Hindlimb muscle (tissue), 1 donor: ENCODE data around the gene SMOC1. TPM values are rescaled to one million over a fixed set of nuclear protein-coding genes. Genes with fewer than 3 reads are reported as not detected.

Experiments used
- DNase-seq: peaks from one replicate; pipeline ENCODE4 v3.0.0-alpha.2; 2013
- polyA plus RNA-seq: library from polyadenylated mRNA; unstranded; fragments of 120-200 nt; gene quantifications from one replicate; pipeline ENCODE4 v1.2.1, GENCODE V29; 2013; ENCODE audit not compliant: insufficient read length

SMOC1 gene
- polyA plus RNA-seq, 1 donor: 4.2 TPM

DNA sequence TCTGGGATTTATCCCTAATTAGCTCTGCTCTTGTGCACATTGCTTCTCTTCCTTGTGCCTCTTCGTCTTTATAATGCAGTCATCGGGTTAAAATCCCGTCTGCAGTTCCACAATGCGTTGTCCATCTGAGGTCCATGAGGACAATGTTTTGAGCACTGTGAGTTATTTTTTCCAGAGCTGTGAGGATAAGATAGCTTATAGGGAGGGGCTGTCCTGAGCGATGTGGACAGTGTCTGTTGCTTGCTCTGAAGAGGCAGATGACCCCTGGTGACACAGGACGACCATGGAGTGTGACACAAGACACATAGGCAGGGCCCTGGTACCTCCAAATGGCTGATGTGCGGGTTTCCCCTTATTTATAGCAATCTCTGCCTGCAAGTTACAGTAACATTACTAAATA is 132.5 kb downstream of the SMOC1 start:
- DNase-seq: no peak

DNA sequence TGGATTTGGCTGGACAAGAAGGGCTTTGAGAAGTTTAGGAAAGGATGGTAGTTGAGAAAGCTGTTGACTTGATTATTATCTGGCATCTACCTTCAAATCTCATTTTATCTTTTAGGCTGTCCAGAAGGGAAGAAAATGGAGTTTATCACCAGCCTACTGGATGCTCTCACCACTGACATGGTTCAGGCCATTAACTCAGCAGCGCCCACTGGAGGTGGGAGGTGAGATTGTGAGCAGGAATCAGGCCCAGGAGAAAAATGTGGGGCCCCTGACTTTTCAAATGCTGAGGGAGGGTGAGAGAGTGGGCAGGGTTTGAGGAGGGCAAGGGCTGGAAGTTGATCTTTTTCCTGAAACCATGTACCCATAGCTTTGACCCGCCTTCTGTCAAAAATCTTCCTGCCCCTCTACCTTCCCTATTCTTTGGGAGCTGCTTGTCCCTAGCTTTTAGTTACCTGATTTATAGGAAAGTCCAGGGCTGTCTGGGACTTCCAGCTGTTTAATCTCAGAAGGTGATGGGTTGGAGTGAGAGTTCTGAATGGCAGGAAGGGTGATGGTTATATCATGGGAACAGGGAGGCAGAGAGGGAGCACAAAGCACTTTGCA is 134.2 kb downstream of the SMOC1 start:
- DNase-seq: no peak

- no peak for DNase-seq
These were observed 135.3 kb downstream of the SMOC1 start for GRCh38 chr14:70014406-70015095.

DNA sequence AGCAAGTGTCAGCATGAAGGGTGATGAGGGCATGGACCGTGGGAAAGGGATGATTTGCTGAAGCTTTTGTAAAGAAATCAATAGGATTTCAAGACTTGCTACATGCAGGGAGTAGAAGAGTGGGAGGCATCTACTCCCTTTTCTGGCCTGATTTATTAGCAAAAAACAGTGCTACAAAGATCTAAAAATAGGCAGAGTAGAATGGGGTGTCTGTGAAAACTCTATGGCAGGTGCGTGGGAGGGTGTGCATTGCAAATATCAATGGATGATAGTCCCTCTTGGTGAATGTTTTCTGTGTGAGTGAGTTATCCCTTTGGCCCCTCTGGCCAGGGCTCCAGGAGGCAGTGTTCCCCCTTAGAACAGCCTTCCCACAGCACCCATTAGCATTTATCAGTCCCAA is 139.0 kb downstream of the SMOC1 start:
- DNase-seq: no peak

DNA sequence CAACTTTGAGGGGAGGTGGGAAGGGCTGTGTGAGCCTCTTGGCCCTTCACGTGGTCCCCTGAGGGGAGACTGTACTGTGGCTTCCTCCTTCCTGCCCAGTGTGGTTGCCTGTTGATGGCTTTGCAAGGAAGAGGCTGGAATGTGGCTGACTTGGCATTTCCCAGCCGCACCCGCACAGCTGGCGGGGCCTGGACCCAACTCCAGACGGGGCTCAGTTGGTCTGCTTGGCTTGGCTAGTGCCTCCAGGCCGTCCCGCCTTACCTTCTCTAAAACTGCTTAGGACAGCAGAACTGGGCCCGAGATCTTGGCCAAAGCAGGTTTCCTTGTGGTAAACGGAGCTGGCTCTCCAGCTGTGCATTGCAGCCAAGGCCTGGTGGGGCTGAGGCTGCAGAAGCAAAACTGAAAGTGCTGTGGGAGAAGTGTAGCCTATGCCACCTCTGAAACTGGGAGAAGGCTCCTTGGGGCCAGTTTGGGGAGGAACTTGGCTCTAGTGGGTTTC is 139.5 kb downstream of the SMOC1 start:
- peak; percentile 13 for DNase-seq

DNA sequence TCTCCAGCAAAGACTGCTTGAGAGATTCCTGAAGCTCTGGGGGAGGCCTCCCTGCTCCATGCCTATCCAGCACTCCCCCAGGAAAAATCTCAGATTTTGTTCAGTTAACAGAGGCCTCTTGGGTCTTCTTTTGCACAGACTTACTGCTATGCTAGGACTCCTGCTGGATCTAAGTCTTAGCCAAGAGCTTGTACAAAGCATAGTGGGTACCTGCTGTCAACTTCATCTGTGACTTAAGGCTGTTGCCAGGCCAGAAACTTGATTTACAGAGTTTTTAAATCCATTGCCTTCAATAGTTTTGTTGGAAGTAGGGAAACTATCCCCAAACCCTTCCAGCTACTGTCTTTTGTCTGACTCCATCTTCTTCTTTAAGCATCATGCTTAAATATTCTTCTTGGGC is 140.5 kb downstream of the SMOC1 start:
- no peak for DNase-seq

GRCh38 chr14:70020352-70021170 is 141.3 kb downstream of the SMOC1 start:
- no peak for DNase-seq

- DNase-seq: no peak
These were observed 142.5 kb downstream of the SMOC1 start for GRCh38 chr14:70021548-70022220.

GRCh38 chr14:70022771-70023445 is 143.7 kb downstream of the SMOC1 start:
- DNase-seq: no peak

GRCh38 chr14:70023871-70024270 is 144.7 kb downstream of the SMOC1 start:
- DNase-seq: no peak

DNA sequence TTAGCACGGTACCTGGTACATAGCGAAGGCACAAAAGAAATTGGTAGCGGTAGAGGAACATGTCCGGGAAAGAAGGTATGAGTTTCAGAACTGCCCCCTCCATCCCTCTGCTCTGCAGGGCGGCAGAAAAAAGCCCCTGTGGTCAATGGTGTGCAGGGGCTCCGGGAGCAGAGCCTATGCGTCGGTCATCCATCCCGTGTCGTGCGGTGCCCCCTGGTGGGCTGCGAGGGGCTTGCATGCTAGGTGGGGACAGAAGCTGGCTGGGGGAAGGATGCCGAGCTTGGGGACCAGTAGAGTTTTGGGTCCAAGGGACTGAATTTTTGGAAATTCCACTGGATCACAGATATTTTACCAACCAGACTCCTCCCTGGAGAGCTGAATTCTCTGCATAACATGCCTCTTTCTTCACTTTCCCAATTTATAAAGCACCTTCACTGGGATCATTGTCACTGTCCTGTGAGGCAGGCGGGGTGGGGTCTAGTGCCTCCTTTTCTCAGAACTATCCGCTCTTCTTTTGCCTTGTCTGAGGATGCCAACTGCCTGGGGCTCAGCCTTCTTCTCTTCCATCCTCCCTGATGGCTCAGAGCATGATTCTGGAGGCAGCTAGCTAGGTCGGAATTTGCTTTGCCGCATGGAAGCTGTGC is 148.7 kb downstream of the SMOC1 start:
- peak; percentile 58 for DNase-seq

GRCh38 chr14:70029296-70030132 is 150.3 kb downstream of the SMOC1 start:
- no peak for DNase-seq

GRCh38 chr14:70032016-70032415 is 152.8 kb downstream of the SMOC1 start:
- DNase-seq: no peak

DNA sequence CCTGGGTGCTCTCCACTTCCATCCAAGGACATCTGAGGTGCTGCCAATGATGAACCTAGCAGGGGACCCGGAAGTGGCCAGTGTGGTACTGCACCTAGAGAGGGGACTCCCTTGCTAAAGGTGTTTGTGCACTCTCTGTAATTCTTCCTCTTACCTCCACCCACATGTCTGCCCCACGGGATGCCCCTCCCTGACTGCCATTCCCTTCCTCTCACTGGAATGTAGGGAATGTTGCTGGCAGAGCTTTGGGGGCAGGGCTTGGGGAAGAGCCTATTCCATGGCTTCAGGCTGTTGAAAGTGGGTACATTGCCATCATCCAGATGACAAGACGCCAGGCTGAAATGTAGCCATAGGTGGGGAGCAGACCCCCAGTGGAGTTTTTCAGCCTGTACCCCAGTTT is 153.2 kb downstream of the SMOC1 start:
- DNase-seq: no peak

DNA sequence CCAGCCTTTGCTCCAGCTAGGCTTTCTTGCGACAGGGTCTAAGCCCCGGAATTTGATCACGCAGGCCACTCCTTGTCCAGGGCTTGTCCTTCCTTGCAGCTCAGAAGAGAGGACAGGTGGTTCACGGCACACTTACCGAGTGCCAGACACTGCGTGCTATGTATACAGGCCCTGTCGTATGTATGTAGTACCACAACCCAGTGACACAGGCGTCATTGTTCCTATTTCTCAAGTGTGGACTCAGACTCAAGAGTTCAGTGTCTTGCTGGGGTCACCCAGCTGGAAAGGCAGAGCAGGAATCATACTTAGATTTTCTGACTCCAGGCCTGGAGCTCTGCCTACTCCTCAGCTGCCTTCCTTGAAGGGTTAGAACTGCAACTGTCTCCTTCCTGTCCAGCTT is 153.9 kb downstream of the SMOC1 start:
- no peak for DNase-seq

- DNase-seq: no peak
These were observed 154.3 kb downstream of the SMOC1 start for GRCh38 chr14:70033561-70033960.

DNA sequence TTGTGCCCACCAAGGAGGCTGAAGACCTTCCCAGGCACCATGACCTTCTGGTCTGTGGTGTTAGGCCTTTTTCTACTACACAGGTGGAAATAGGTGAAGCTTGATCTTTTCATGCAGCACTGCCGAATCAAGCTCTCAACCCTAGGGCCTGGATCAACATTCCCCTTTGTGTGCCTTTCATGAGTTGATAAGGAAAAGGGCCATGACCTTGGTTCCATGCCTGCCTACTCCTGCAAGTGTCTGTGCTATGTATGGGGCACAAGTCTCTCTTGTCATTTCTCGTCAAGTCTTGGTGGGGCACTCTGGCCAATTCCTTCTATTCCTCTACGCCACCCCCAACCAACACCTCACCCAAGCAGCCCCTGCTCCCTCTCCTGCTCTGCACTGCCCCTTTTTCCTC is 155.0 kb downstream of the SMOC1 start:
- DNase-seq: no peak

DNA sequence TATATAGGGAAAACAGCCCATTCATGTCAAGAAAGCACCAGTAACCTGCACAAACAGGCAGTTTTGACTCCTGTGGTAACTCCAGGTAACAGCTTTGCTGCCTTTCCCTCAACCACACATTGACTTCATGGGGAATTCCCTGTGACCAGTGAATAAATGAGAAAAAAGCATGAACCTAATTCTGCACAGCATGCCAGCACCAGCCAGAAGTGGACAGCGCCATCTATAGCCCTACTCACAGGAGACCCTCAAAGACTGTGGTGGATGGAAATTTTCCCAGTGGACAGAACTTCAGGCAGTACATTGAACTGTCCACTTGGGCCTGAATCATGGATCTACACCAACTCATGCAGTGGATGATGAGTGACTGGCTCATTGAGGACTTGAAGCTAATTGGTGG is 157.4 kb downstream of the SMOC1 start:
- DNase-seq: no peak

- DNase-seq: no peak
These were observed 163.8 kb downstream of the SMOC1 start for GRCh38 chr14:70043001-70043400.

- no peak for DNase-seq
These were observed 166.1 kb downstream of the SMOC1 start for GRCh38 chr14:70045310-70045709.
